Heart left ventricle (tissue), 16 donors: ENCODE measurements around the gene ADCY4. TPM values are rescaled to one million over a fixed set of nuclear protein-coding genes. Genes with fewer than 3 reads are reported as not detected.

Experiments
- ATAC-seq, 4 donors: fragments of 200-7000 bp; cut with Tn5 transposase; one replicate each; pipeline ENCODE4 v1.9.1; 2020 to 2022; ENCODE audit warnings: moderate library complexity in 4 of 4, mild to moderate bottlenecking in 3 of 4, moderate number of reproducible peaks in 1 of 4
- DNase-seq, 5 donors: peaks; one replicate each; pipeline ENCODE4 v3.0.0-alpha.2; 2020
- H3K27ac ChIP-seq, 12 donors: fragments of 200-600 bp; sonication (generic) in 4 of 12; one replicate each; pipeline versions ENCODE4 v1.5.0 to v1.8.0; 2016 to 2022; ENCODE audit warnings: mild to moderate bottlenecking in 2 of 12
- H3K27me3 ChIP-seq, 9 donors: fragments of 200-600 bp; sonication (generic) in 2 of 9; one replicate each; pipeline versions ENCODE4 v1.5.1 to v1.8.0; 2016 to 2022; ENCODE audit warnings: mild to moderate bottlenecking in 3 of 9
- H3K36me3 ChIP-seq, 9 donors: fragments of 200-600 bp; sonication (generic) in 2 of 9; one replicate each; pipeline versions ENCODE4 v1.5.0 to v1.8.0; 2018 to 2022; ENCODE audit warnings: mild to moderate bottlenecking in 2 of 9
- H3K4me1 ChIP-seq, 12 donors: fragments of 200-600 bp; sonication (generic) in 4 of 12; one replicate each; pipeline versions ENCODE4 v1.5.0 to v1.8.0; 2016 to 2022; ENCODE audit warnings: mild to moderate bottlenecking in 3 of 12
- H3K4me3 ChIP-seq, 12 donors: fragments of 200-600 bp; sonication (generic) in 4 of 12; one replicate each; pipeline versions ENCODE4 v1.5.0 to v1.8.0; 2017 to 2022; ENCODE audit warnings: mild to moderate bottlenecking in 9 of 12, moderate library complexity in 4 of 12
- H3K9me3 ChIP-seq, 12 donors: fragments of 200-600 bp; sonication (generic) in 4 of 12; one replicate each; pipeline versions ENCODE4 v1.5.0 to v1.8.0; 2016 to 2022; ENCODE audit warnings: mild to moderate bottlenecking in 1 of 12
- POLR2A ChIP-seq, 2 donors: fragments of 450-650 bp; IDR thresholded peaks; one replicate each; pipeline ENCODE4 v1.6.1; 2017; ENCODE audit warnings: antibody characterized with exemption in 2 of 2, mild to moderate bottlenecking in 2 of 2, moderate library complexity in 2 of 2
- WGBS, 4 donors: extraction: QIAGEN DNeasy Blood & Tissue Kit in 2 of 4; methylation state at CpG; one replicate each; pipeline versions ENCODE4 v1.1.5 to v1.1.7; 2013 to 2018; 5-methylcytosine and 5-hydroxymethylcytosine counted together
- intact Hi-C, 10 donors: fragments of 100-400 bp; cut with DNase I; formaldehyde crosslinking; loops; one replicate each; pipeline versions ENCODE4 v1.11.1 to v1.14.2; 2022
- polyA plus RNA-seq, 2 donors: library from polyadenylated mRNA; stranded (reverse); fragments of 200-250 nt; gene quantifications; one replicate each; pipeline ENCODE4 v1.2.3, GENCODE V29; 2013
- total RNA-seq, 9 donors: library from RNA; depleted of rRNA in 2 of 9; stranded (reverse); fragments of >200 nt in 2 of 9; fragmentation: NEBNext Ultra II Directional in 3 of 9; extraction: Animal tissue kit (Norgen Biotek cat#: 25700) in 3 of 9; gene quantifications; one replicate each; pipeline versions ENCODE4 v1.1.0 to v1.2.4, GENCODE V29; 2016 to 2023
- TF ChIP-seq, protein P1 (sequence below), 12 donors: fragments of 200-600 bp; sonication (generic) in 4 of 12; IDR thresholded peaks; one replicate each; pipeline versions ENCODE4 v1.5.0 to v1.8.0; 2018 to 2022; ENCODE audit warnings: antibody characterized with exemption in 12 of 12, mild to moderate bottlenecking in 5 of 12
- donor health status: ischemic (EF 13 %, LVEDD 7.1; RV severe dilation, severe dysfunction).
- donor health status: healthy with polysubstance abuse.
- donor health status: DM: no; HTN: yes; CAD: no.
- donor health status: DM: no; HTN: no; CAD: no.
- donor health status: ischemic (EF 25% LVEDD 6.9; RV normal size, moderate dysfunction).
- donor health status: ischemic (EF 25% LVEDD 5.7; RV mildly dilated, moderate dysfunction).
- donor health status: healthy.
- donor health status: DM: yes; HTN: yes; CAD: no.
- donor health status: ischemic (EF 35%, LVEDD 5.7; RV mildly dilated, moderate dysfunction).
- donor health status: nonischemic (EF 11% LVEDD 7.7; RV severe dilation, severe dysfunction).
- donor health status: DM: yes; HTN: yes; CAD: no.
- donor health status: PGD.
- donor health status: ischemic (EF 29% LVEDD 5.4; RV normal size, mild dysfunction).
- donor health status: nonischemic (EF 23%, LVEDD 6.1; RV moderate dilation, normal function).

ADCY4 gene
- total and polyA plus RNA-seq, 11 donors, result 20.7 to 47.5 (median 27.5) TPM

GRCh38 chr14:24381363-24382063, 46.6 kb upstream of the ADCY4 start:
- Histone ChIP-seq H3K27ac (no peak overlapping the region), H3K27me3 (peaks cover 0 to 5% (median 0%) of the 10 kb centered on the region in 9 donors), H3K9me3 (no peaks in the 10 kb centered on the region), H3K36me3 (no peaks in the 10 kb centered on the region), H3K4me3 (no peak overlapping the region), H3K4me1 (peaks cover 0 to 12% (median 3%) of the 10 kb centered on the region in 12 donors)
- TF ChIP-seq POLR2A (IDR thresholded peaks at IDR 0.05), result no peak
- TF ChIP-seq, protein P1, sequence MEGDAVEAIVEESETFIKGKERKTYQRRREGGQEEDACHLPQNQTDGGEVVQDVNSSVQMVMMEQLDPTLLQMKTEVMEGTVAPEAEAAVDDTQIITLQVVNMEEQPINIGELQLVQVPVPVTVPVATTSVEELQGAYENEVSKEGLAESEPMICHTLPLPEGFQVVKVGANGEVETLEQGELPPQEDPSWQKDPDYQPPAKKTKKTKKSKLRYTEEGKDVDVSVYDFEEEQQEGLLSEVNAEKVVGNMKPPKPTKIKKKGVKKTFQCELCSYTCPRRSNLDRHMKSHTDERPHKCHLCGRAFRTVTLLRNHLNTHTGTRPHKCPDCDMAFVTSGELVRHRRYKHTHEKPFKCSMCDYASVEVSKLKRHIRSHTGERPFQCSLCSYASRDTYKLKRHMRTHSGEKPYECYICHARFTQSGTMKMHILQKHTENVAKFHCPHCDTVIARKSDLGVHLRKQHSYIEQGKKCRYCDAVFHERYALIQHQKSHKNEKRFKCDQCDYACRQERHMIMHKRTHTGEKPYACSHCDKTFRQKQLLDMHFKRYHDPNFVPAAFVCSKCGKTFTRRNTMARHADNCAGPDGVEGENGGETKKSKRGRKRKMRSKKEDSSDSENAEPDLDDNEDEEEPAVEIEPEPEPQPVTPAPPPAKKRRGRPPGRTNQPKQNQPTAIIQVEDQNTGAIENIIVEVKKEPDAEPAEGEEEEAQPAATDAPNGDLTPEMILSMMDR (IDR thresholded peaks at IDR 0.05), result no peak
- DNase-seq (no peak), ATAC-seq (no peak)
- intact Hi-C loops, result no loop called here
- WGBS, 4 donors, result 84 to 88% (median 86%) methylated on average over 7 to 8 of the region's 8 CpGs

DNA sequence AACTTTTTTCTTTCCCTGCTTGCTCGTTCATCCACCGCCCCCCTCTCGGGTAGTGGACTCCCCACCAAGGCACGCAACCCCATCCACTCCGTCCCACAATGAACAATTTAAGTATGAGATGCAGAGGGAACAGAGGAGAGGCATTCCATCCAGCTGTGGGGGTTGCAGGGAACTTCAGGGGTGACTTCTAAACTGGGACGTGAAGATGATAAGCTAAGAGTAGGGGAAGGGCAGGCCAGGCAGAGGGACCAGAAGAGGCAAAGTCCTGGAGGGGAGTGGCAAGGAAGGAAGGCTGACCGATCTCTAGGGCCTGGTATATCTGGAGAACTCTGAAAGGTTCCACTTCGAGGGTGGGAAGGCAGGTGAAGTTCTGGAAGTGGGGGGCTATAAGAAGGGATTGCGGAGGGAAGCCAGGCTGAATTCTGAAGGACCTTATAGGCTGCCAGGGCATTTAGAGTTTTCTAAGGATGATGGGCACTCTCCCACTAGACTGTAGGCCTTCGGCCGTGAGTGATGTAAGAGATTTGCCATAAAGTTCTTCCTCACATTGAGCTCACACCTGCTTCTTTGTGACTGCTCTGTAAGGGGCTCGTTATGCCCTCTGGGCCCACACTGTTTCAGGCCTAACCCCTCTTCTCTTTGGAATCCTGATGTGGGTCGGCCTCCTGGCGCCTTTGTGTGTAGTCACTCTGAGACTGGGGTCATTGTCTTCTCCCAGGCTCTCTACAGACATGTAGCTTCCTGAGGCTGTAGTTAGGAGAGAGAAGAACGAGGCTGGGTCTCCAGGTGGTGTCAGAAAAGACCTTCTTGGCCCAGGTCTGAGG, 45.2 kb upstream of the ADCY4 start:
- H3K9me3 ChIP-seq, result no peaks in the 10 kb centered on the region
- no peak overlapping the region for H3K27ac ChIP-seq
- DNase-seq (no peak), ATAC-seq (no peak)
- peaks cover 0 to 2% (median 0%) of the 10 kb centered on the region in 9 donors for H3K36me3 ChIP-seq
- no peaks in the 10 kb centered on the region for H3K27me3 ChIP-seq
- peaks cover 0 to 16% (median 3%) of the 10 kb centered on the region in 12 donors for H3K4me1 ChIP-seq
- WGBS, 4 donors, result 81 to 85% (median 84%) methylated on average over 15 of the region's 15 CpGs
- intact Hi-C loops, result no loop called here
- TF ChIP-seq, protein P1 (IDR thresholded peaks at IDR 0.05), result no peak
- no peak overlapping the region for H3K4me3 ChIP-seq

- WGBS, 4 donors, result 84 to 87% (median 85%) methylated on average over 7 of the region's 7 CpGs
- H3K4me3 ChIP-seq, result no peak overlapping the region
- no peak for ATAC-seq
These were observed 44.4 kb upstream of the ADCY4 start for GRCh38 chr14:24378981-24379906.

More at GRCh38 chr14:24378981-24379906, 44.4 kb upstream of the ADCY4 start:
- no peak overlapping the region for H3K27ac ChIP-seq
- H3K4me1 ChIP-seq, result peaks cover 0 to 16% (median 3%) of the 10 kb centered on the region in 12 donors
- H3K36me3 ChIP-seq, result peaks cover 0 to 11% (median 0%) of the 10 kb centered on the region in 9 donors
- intact Hi-C loops, result no loop called here
- H3K27me3 ChIP-seq, result no peaks in the 10 kb centered on the region
- no peaks in the 10 kb centered on the region for H3K9me3 ChIP-seq
- TF ChIP-seq, protein P1 (IDR thresholded peaks at IDR 0.05), result no peak
- no peak for TF ChIP-seq POLR2A (IDR thresholded peaks at IDR 0.05)
- no peak for DNase-seq
